DOHH2 (cell line): ENCODE measurements around the gene MKLN1.
A peak's percentile ranks its signal among the peaks of the same experiment; 100 is the strongest.

Experiments used
- H3F3A ChIP-seq: fragments of 200-600 bp; sonication (generic), shearing (Covaris generic); 2 replicates; pipeline ENCODE4 v1.6.0; 2016; ENCODE audit warnings: antibody characterized with exemption, mild to moderate bottlenecking; ENCODE audit not compliant: control insufficient read depth, insufficient read depth
- H3K27ac ChIP-seq: fragments of 200-600 bp; sonication (generic); 2 replicates; pipeline ENCODE4 v1.5.1; 2014; ENCODE audit warnings: low read depth, mild to moderate bottlenecking, low read length, moderate library complexity
- H3K27me3 ChIP-seq: fragments of 200-600 bp; sonication (generic); 2 replicates; pipeline ENCODE4 v1.6.1; 2014; ENCODE audit warnings: mild to moderate bottlenecking, low read length, mixed read lengths; ENCODE audit not compliant: control insufficient read depth
- H3K36me3 ChIP-seq: fragments of 200-600 bp; sonication (generic); 2 replicates; pipeline ENCODE4 v1.6.1; 2014; ENCODE audit warnings: mild to moderate bottlenecking, low read length, moderate library complexity, mixed read lengths; ENCODE audit not compliant: control insufficient read depth
- H3K4me1 ChIP-seq: fragments of 200-600 bp; sonication (generic); 2 replicates; pipeline ENCODE4 v1.6.1; 2014; ENCODE audit warnings: mild to moderate bottlenecking, low read length, mixed read lengths; ENCODE audit not compliant: control insufficient read depth
- H3K4me2 ChIP-seq: fragments of 200-600 bp; sonication (generic); 2 replicates; pipeline ENCODE4 v1.6.0; 2014; ENCODE audit warnings: mild to moderate bottlenecking, low read length, moderate library complexity
- H3K4me3 ChIP-seq: fragments of 200-600 bp; sonication (generic); 2 replicates; pipeline ENCODE4 v1.5.1; 2014; ENCODE audit warnings: mild to moderate bottlenecking, low read length, mixed read lengths
- H3K79me2 ChIP-seq: fragments of 200-600 bp; sonication (generic); 2 replicates; pipeline ENCODE4 v1.6.1; 2014; ENCODE audit warnings: mild to moderate bottlenecking, low read length, mixed read lengths; ENCODE audit not compliant: control insufficient read depth
- H3K9me2 ChIP-seq: fragments of 200-600 bp; sonication (generic); replicated peaks from 2 replicates; pipeline ENCODE4 v1.6.1; 2014; ENCODE audit warnings: mild to moderate bottlenecking, low read length, mixed read lengths; ENCODE audit not compliant: control insufficient read depth
- H3K9me3 ChIP-seq: fragments of 200-600 bp; sonication (generic); 2 replicates; pipeline ENCODE4 v1.6.1; 2014; ENCODE audit warnings: antibody characterized with exemption, low read length, mixed read lengths; ENCODE audit not compliant: control insufficient read depth, insufficient read depth
- H4K20me1 ChIP-seq: fragments of 200-600 bp; sonication (generic); 2 replicates; pipeline ENCODE4 v1.6.0; 2014; ENCODE audit warnings: low read depth, mild to moderate bottlenecking, antibody characterized with exemption, low read length, moderate library complexity; ENCODE audit not compliant: control insufficient read depth, insufficient read depth
- CTCF ChIP-seq: fragments of 200-600 bp; sonication (generic); IDR thresholded peaks from one replicate; pipeline ENCODE4 v1.5.1; 2014; ENCODE audit warnings: antibody characterized with exemption, mild to moderate bottlenecking, low read depth, low read length; ENCODE audit not compliant: poor library complexity, severe bottlenecking
- EZH2phosphoT487 ChIP-seq: fragments of 200-600 bp; sonication (generic); IDR thresholded peaks from 2 replicates; pipeline ENCODE4 v1.6.1; 2017; ENCODE audit warnings: borderline replicate concordance, mild to moderate bottlenecking, antibody characterized with exemption, low read length, moderate library complexity, mixed read lengths

The MKLN1 gene

GRCh38 chr7:131540491-131541162 lies 213.0 kb downstream of the MKLN1 start:
- H3K4me1 ChIP-seq = no peaks in the 10 kb centered on the region
- no peak for TF ChIP-seq EZH2phosphoT487
- H3K79me2 ChIP-seq = no peaks in the 10 kb centered on the region
- H3K9me2 ChIP-seq = no peaks in the 10 kb centered on the region
- H3K27ac ChIP-seq = no peak overlapping the region
- no peak overlapping the region for H3K4me2 ChIP-seq
- no peaks in the 10 kb centered on the region for H3K9me3 ChIP-seq
- H3K27me3 ChIP-seq = no peaks in the 10 kb centered on the region
- H3K4me3 ChIP-seq = no peak overlapping the region
- peaks cover 8% of the 10 kb centered on the region; the same call in 1 of the 2 replicates for H4K20me1 ChIP-seq
- H3K36me3 ChIP-seq = no peaks in the 10 kb centered on the region
- no peaks in the 10 kb centered on the region for H3F3A ChIP-seq

DNA sequence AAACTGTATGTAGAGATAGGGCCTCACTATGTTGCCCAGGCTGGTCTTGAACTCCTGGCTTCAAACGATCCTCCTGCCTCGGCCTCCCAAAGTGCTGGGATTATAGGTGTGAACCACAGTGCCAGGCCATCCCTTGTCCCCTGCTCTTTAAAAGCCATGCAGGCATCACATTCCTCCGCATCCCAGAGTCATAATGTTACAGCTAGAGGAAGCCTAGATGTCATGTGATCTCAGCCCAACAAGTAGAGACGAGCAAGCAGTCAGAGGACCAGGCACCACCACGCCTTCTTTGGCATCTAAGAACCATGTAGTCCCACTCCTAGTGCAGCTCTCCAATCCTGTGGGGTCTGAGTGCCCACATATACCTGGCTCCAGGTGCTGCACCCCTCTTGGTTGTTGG lies 215.6 kb downstream of the MKLN1 start:
- H3K27me3 ChIP-seq = no peaks in the 10 kb centered on the region
- no peak overlapping the region for H3K4me2 ChIP-seq
- no peak overlapping the region for H3K4me3 ChIP-seq
- TF ChIP-seq CTCF = no peak
- no peak for TF ChIP-seq EZH2phosphoT487
- no peaks in the 10 kb centered on the region for H3F3A ChIP-seq
- H3K9me3 ChIP-seq = no peaks in the 10 kb centered on the region
- no peaks in the 10 kb centered on the region for H3K79me2 ChIP-seq
- H3K36me3 ChIP-seq = no peaks in the 10 kb centered on the region
- H4K20me1 ChIP-seq = peaks cover 8% of the 10 kb centered on the region; the same call in 1 of the 2 replicates
- H3K4me1 ChIP-seq = no peaks in the 10 kb centered on the region
- no peak overlapping the region for H3K27ac ChIP-seq
- H3K9me2 ChIP-seq = no peaks in the 10 kb centered on the region

DNA sequence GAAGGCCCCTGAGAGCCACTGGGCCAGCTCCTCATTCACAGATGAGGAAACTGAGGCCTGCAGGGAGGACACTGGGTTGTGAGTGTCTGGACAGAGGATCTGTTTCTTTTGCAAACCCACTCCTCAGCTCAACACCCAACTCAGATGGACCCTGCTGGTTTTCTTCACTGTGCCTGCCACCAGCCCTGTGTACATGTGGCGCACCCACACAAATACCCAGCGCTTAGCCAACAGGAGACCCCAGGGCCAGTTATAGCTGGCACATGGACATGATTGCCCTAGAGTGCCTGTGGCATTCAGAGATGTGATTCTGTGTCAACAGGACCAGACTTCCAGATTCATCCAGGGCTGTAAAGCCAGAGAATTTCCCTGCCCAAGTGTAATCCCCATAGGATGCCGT lies 216.3 kb downstream of the MKLN1 start:
- Histone ChIP-seq H3K79me2 (no peaks in the 10 kb centered on the region), H4K20me1 (peaks cover 8% of the 10 kb centered on the region; the same call in 1 of the 2 replicates), H3K9me2 (no peaks in the 10 kb centered on the region), H3F3A (no peaks in the 10 kb centered on the region), H3K36me3 (no peaks in the 10 kb centered on the region), H3K4me3 (no peak overlapping the region), H3K9me3 (no peaks in the 10 kb centered on the region), H3K27ac (no peak overlapping the region), H3K4me1 (no peaks in the 10 kb centered on the region), H3K27me3 (no peaks in the 10 kb centered on the region), H3K4me2 (no peak overlapping the region)
- TF ChIP-seq CTCF (no peak), EZH2phosphoT487 (no peak)

- no peaks in the 10 kb centered on the region for H3K27me3 ChIP-seq
- no peaks in the 10 kb centered on the region for H3F3A ChIP-seq
- TF ChIP-seq CTCF (peak; percentile 52), EZH2phosphoT487 (no peak)
- no peak overlapping the region for H3K4me2 ChIP-seq
- H3K27ac ChIP-seq = no peak overlapping the region
- H3K9me3 ChIP-seq = no peaks in the 10 kb centered on the region
- H3K9me2 ChIP-seq = no peaks in the 10 kb centered on the region
- no peak overlapping the region for H3K4me3 ChIP-seq
- no peaks in the 10 kb centered on the region for H3K79me2 ChIP-seq
- H3K36me3 ChIP-seq = no peaks in the 10 kb centered on the region
- H3K4me1 ChIP-seq = no peaks in the 10 kb centered on the region
- H4K20me1 ChIP-seq = peaks cover 8% of the 10 kb centered on the region; the same call in 1 of the 2 replicates
These were observed 217.0 kb downstream of the MKLN1 start for GRCh38 chr7:131544449-131545301.
